Choroid plexus epithelial cell (primary cell): ENCODE results near the gene UBTD1.
"Not testable (repeated sequence)": the region's sequence is repeated elsewhere in the genome, so short reads cannot be mapped to it uniquely, and the experiment has no call there.

Source experiments
- DNase-seq: peaks from one replicate; pipeline ENCODE4 v3.0.0-alpha.2; 2010; ENCODE audit warnings: low read depth
- H3K4me3 ChIP-seq: 2 replicates; pipeline ENCODE4 v1.5.1; 2011; ENCODE audit warnings: low read depth, mild to moderate bottlenecking, control low read depth, low read length, moderate library complexity
- TF ChIP-seq, protein P1 (sequence below): conservative IDR thresholded peaks from 2 replicates; pipeline ENCODE4 v1.5.1; 2011; ENCODE audit warnings: low read depth, mild to moderate bottlenecking, control low read depth, inconsistent platforms, low read length, moderate library complexity

Gene UBTD1

DNA sequence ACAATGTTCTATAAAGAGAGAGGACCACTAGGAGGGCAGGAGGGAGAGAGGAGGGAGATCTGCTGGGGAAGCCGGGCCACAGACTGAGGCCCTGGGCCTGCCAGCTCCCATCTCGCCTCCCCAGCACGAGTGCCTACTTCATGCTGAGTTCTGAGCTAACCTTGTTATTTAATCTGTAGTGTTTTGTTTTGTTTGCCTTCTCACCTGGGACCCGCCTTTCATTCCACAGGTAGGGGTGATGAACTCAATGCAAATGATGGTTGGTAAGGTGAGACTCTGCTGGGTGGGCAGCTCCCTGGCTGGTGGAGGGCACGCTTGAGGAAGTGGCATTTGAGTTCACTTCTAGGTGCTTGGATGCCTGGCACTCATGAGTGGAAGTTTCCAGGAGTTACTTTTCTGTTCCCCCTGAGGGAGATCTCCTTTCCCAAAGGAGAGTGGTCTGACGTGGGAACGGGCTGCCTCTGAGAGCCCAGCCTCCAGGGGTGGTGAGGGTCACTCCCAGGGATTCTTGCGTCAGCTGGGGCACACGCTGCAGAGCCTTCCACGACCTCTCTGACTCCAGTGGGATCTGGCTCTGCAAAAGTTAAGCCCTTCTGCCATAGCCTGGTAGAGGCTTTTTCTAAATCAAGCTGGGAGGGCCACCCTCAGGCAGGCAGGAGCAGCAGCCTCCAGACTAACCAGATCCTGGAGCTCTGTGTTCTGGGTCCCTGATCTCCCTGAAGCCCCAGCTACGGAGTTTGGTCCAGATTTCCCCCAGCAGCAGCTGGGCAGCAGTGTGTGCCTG lies 22.4 kb downstream of the UBTD1 start:
- TF ChIP-seq, protein P1, sequence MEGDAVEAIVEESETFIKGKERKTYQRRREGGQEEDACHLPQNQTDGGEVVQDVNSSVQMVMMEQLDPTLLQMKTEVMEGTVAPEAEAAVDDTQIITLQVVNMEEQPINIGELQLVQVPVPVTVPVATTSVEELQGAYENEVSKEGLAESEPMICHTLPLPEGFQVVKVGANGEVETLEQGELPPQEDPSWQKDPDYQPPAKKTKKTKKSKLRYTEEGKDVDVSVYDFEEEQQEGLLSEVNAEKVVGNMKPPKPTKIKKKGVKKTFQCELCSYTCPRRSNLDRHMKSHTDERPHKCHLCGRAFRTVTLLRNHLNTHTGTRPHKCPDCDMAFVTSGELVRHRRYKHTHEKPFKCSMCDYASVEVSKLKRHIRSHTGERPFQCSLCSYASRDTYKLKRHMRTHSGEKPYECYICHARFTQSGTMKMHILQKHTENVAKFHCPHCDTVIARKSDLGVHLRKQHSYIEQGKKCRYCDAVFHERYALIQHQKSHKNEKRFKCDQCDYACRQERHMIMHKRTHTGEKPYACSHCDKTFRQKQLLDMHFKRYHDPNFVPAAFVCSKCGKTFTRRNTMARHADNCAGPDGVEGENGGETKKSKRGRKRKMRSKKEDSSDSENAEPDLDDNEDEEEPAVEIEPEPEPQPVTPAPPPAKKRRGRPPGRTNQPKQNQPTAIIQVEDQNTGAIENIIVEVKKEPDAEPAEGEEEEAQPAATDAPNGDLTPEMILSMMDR = no peak
- H3K4me3 ChIP-seq = no peak overlapping the region
- no peak for DNase-seq

GRCh38 chr10:97522071-97522470 lies 23.3 kb downstream of the UBTD1 start:
- TF ChIP-seq, protein P1 = no peak
- DNase-seq = no peak
- no peak overlapping the region for H3K4me3 ChIP-seq

DNA sequence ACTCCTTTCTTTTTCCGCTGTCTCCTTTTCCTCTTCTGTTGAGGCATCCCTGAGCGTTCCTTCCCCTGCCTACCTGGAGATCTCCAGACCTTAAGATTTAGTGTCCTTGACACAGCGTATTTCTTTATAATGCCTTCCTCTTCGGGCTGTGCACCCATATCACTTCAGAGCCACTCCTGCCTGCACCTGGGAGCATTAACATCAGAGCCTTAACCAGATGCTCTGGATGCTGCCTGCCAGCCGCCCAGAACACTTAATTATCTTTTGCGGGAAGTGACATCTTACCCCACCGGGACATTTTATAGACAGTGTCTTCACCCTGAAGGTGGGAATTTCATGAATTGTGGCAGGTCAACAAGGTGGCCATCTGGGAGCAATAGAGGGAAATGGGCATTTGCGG lies 24.2 kb downstream of the UBTD1 start:
- no peak overlapping the region for H3K4me3 ChIP-seq
- TF ChIP-seq, protein P1 = no peak
- DNase-seq = no peak

GRCh38 chr10:97525086-97525485 lies 26.4 kb downstream of the UBTD1 start:
- TF ChIP-seq, protein P1 = no peak
- H3K4me3 ChIP-seq = no peak overlapping the region
- DNase-seq = no peak

GRCh38 chr10:97525683-97526110 lies 27.0 kb downstream of the UBTD1 start:
- TF ChIP-seq, protein P1 = no peak
- no peak overlapping the region for H3K4me3 ChIP-seq
- no peak for DNase-seq

- H3K4me3 ChIP-seq, DNase-seq: not testable (repeated sequence)
Measured at GRCh38 chr10:97528876-97529275, 30.2 kb downstream of the UBTD1 start.

DNA sequence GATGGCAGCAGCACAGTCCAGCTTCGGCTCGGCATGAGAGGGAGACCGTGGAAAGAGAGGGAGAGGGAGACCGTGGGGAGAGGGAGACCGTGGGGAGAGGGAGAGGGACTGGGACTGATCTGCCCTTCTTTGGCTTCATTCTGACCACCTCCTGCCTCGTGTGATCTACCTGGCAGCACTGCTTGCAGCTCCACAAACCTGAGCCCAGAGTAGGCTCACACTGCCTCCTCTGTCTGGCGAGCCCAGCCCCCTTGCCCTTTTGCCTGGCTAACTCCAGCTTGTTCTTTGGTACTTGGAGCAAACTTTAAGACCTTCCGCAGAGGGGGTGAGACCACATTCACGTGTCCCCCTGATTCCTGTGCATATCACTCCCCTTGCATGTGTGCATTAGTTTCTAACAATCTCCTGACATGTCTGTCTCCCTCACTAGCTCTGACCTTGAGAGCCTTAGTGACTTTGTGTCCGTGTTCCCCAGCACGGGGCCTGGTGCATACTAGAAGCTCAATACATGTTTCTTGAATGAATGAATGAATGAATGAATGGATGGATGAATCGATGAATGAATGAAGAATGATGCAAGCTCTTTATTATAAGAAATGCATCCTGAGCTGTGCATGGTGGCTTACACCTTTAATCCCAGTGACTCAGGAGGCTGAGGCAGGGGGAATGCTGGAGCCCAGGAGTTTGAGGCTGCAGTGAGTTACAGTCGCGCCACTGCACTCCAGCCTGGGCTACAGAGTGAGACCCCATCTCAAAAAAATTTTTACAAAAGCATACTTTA lies 31.2 kb downstream of the UBTD1 start:
- no peak overlapping the region for H3K4me3 ChIP-seq
- no peak for DNase-seq
- TF ChIP-seq, protein P1 = no peak
